Peyer's patch (tissue), 4 donors: ENCODE results near the gene NOTCH2.
"Not testable (repeated sequence)": the region's sequence is repeated elsewhere in the genome, so short reads cannot be mapped to it uniquely, and the experiment has no call there.

Experiments
- POLR2A ChIP-seq, 2 donors: fragments of 450-650 bp; IDR thresholded peaks; one replicate each; pipeline ENCODE4 v1.5.1; 2017; ENCODE audit warnings: antibody characterized with exemption in 2 of 2, mild to moderate bottlenecking in 2 of 2, moderate library complexity in 2 of 2
- TF ChIP-seq, protein P1 (sequence below), 6 experiments: fragments of 450-650 bp in 4 of 6; fragments of 200-600 bp in 2 of 6; sonication (generic) in 1 of 6; IDR thresholded peaks; one replicate each; pipeline ENCODE4 v1.5.1; 2017 to 2019; ENCODE audit warnings: antibody characterized with exemption in 6 of 6, mild to moderate bottlenecking in 3 of 6, moderate library complexity in 1 of 6

DNA sequence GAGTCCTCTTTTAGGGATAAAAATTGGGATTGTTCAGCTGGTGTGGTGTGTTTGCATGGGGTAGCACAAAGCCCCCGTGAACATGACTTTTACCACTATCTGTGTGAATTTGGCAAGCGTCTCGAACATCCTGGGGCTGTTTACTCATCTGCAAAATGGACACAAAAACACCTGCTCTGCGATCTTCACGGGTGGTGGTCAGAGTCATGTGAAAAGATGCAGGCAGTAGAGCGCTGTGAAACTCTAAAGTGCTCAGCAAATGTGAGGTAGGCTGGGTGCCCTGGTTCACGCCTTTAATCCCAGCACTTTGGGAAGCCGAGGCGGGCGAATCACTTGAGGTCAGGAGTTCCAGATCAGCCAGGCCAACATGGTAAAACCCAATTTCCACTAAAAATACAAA lies 39.7 kb upstream of the NOTCH2 start:
- TF ChIP-seq, protein P1, sequence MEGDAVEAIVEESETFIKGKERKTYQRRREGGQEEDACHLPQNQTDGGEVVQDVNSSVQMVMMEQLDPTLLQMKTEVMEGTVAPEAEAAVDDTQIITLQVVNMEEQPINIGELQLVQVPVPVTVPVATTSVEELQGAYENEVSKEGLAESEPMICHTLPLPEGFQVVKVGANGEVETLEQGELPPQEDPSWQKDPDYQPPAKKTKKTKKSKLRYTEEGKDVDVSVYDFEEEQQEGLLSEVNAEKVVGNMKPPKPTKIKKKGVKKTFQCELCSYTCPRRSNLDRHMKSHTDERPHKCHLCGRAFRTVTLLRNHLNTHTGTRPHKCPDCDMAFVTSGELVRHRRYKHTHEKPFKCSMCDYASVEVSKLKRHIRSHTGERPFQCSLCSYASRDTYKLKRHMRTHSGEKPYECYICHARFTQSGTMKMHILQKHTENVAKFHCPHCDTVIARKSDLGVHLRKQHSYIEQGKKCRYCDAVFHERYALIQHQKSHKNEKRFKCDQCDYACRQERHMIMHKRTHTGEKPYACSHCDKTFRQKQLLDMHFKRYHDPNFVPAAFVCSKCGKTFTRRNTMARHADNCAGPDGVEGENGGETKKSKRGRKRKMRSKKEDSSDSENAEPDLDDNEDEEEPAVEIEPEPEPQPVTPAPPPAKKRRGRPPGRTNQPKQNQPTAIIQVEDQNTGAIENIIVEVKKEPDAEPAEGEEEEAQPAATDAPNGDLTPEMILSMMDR (IDR thresholded peaks at IDR 0.05): not testable (repeated sequence)
- not testable (repeated sequence) for TF ChIP-seq POLR2A (IDR thresholded peaks at IDR 0.05)
